ENCODE data around the gene FAM107B. TPM values are rescaled to one million over a fixed set of nuclear protein-coding genes. Genes with fewer than 3 reads are reported as not detected.

Gene FAM107B
- total RNA-seq, 4 donors from 2014 or later: 24.1 to 69.7 (median 43.2) TPM

GRCh38 chr10:14618674-14619073 lies 156.0 kb downstream of the FAM107B start:
- Histone ChIP-seq H3K36me3 (no peaks in the 10 kb centered on the region), H3K27me3 (no peaks in the 10 kb centered on the region), H3K4me3 (no peak overlapping the region), H3K4me1 (no peaks in the 10 kb centered on the region), H3K9me3 (no peaks in the 10 kb centered on the region), H3K27ac (no peak overlapping the region)
- TF ChIP-seq CTCF (IDR thresholded peaks at IDR 0.05) (no peak), POLR2A (IDR thresholded peaks at IDR 0.05) (no peak)
- intact Hi-C loops (cut with DNase I; ENCODE audit: low total_unique reads): no loop called here
- no peak for DNase-seq

- no peak overlapping the region for H3K4me3 ChIP-seq
- no peaks in the 10 kb centered on the region for H3K9me3 ChIP-seq
- TF ChIP-seq POLR2A (IDR thresholded peaks at IDR 0.05) (no peak), CTCF (IDR thresholded peaks at IDR 0.05) (no peak)
Measured at GRCh38 chr10:14617852-14618251, 156.8 kb downstream of the FAM107B start.

GRCh38 chr10:14616955-14617730 lies 157.6 kb downstream of the FAM107B start:
- Histone ChIP-seq H3K4me1 (no peaks in the 10 kb centered on the region), H3K9me3 (no peaks in the 10 kb centered on the region), H3K4me3 (no peak overlapping the region), H3K27me3 (no peaks in the 10 kb centered on the region), H3K36me3 (no peaks in the 10 kb centered on the region), H3K27ac (no peak overlapping the region)
- TF ChIP-seq CTCF (IDR thresholded peaks at IDR 0.05) (no peak), POLR2A (IDR thresholded peaks at IDR 0.05) (no peak)
- intact Hi-C loops (cut with DNase I; ENCODE audit: low total_unique reads): no loop called here
- DNase-seq: no peak

More at GRCh38 chr10:14617852-14618251, 156.8 kb downstream of the FAM107B start:
- Histone ChIP-seq H3K27ac (no peak overlapping the region), H3K27me3 (no peaks in the 10 kb centered on the region), H3K36me3 (no peaks in the 10 kb centered on the region), H3K4me1 (no peaks in the 10 kb centered on the region)
- DNase-seq: no peak
- intact Hi-C loops (cut with DNase I; ENCODE audit: low total_unique reads): no loop called here

GRCh38 chr10:14616465-14616864 lies 158.2 kb downstream of the FAM107B start:
- Histone ChIP-seq H3K27ac (no peak overlapping the region), H3K27me3 (no peaks in the 10 kb centered on the region), H3K4me3 (no peak overlapping the region), H3K9me3 (no peaks in the 10 kb centered on the region), H3K4me1 (no peaks in the 10 kb centered on the region), H3K36me3 (no peaks in the 10 kb centered on the region)
- intact Hi-C loops (cut with DNase I; ENCODE audit: low total_unique reads): no loop called here
- TF ChIP-seq CTCF (IDR thresholded peaks at IDR 0.05): no peak
- no peak for DNase-seq

GRCh38 chr10:14613588-14613920 lies 161.1 kb downstream of the FAM107B start:
- intact Hi-C loops (cut with DNase I; ENCODE audit: low total_unique reads): no loop called here
- TF ChIP-seq CTCF (IDR thresholded peaks at IDR 0.05) (no peak), POLR2A (IDR thresholded peaks at IDR 0.05) (no peak)
- no peak for DNase-seq
- Histone ChIP-seq H3K27me3 (no peaks in the 10 kb centered on the region), H3K27ac (no peak overlapping the region), H3K9me3 (no peaks in the 10 kb centered on the region), H3K36me3 (no peaks in the 10 kb centered on the region), H3K4me3 (no peak overlapping the region), H3K4me1 (no peaks in the 10 kb centered on the region)

Measured in uterus (tissue), 4 donors.